CD14-positive monocyte (primary cell): ENCODE results near the gene KLHL12. TPM values are rescaled to one million over a fixed set of nuclear protein-coding genes. Genes with fewer than 3 reads are reported as not detected.
"Not testable (repeated sequence)": the region's sequence is repeated elsewhere in the genome, so short reads cannot be mapped to it uniquely, and the experiment has no call there.

Experiments used
- DNase-seq, 3 donors: peaks; one replicate each; pipeline ENCODE4 v3.0.0-alpha.2; 2011 to 2022
- H2AFZ ChIP-seq: 2 replicates; pipeline ENCODE4 v1.6.0; 2012; ENCODE audit warnings: mild to moderate bottlenecking, low read depth, low read length, inconsistent platforms; ENCODE audit not compliant: insufficient read depth, poor library complexity, severe bottlenecking
- H3K27ac ChIP-seq, 2 donors: 1 replicate in 1 of 2; 2 replicates in 1 of 2; pipeline ENCODE4 v1.5.1; 2012 to 2013; ENCODE audit warnings: low read length in 2 of 2, control low read depth in 1 of 2, inconsistent platforms in 1 of 2, low read depth in 1 of 2, mild to moderate bottlenecking in 1 of 2
- H3K27me3 ChIP-seq, 2 donors: one replicate each; pipeline versions ENCODE4 v1.6.0 to v1.6.1; 2011 to 2013; ENCODE audit warnings: low read length in 2 of 2; ENCODE audit not compliant: control insufficient read depth in 2 of 2, insufficient read depth in 2 of 2
- H3K36me3 ChIP-seq, 2 donors: replicated peaks in 1 of 2; 1 replicate in 1 of 2; 2 replicates in 1 of 2; pipeline versions ENCODE4 v1.5.1 to v1.6.1; 2012 to 2013; ENCODE audit warnings: low read length in 2 of 2, control low read depth in 1 of 2, inconsistent platforms in 1 of 2, mild to moderate bottlenecking in 1 of 2; ENCODE audit not compliant: insufficient read depth in 2 of 2, control insufficient read depth in 1 of 2
- H3K4me1 ChIP-seq, 2 donors: 1 replicate in 1 of 2; 2 replicates in 1 of 2; pipeline versions ENCODE4 v1.5.1 to v1.6.1; 2012 to 2013; ENCODE audit warnings: low read length in 2 of 2, control low read depth in 1 of 2, inconsistent platforms in 1 of 2, mild to moderate bottlenecking in 1 of 2, moderate library complexity in 1 of 2; ENCODE audit not compliant: insufficient read depth in 2 of 2, control insufficient read depth in 1 of 2
- H3K4me2 ChIP-seq: replicated peaks from 2 replicates; pipeline ENCODE3; 2012; ENCODE audit warnings: low read length, moderate library complexity, mild to moderate bottlenecking; ENCODE audit not compliant: poor library complexity, severe bottlenecking; ENCODE audit errors: extremely low read depth
- H3K4me3 ChIP-seq, 3 experiments: fragments of 200-600 bp in 1 of 3; sonication (generic) in 1 of 3; replicated peaks in 1 of 3; 1 replicate in 2 of 3; 2 replicates in 1 of 3; pipeline ENCODE4 v1.5.1; 2011 to 2013; ENCODE audit warnings: low read length in 3 of 3, mild to moderate bottlenecking in 3 of 3, control low read depth in 2 of 3, low read depth in 2 of 3, inconsistent platforms in 1 of 3, moderate library complexity in 1 of 3
- H3K79me2 ChIP-seq: 2 replicates; pipeline ENCODE4 v1.6.0; 2012; ENCODE audit warnings: mild to moderate bottlenecking, control low read depth, inconsistent platforms, low read length, moderate library complexity; ENCODE audit not compliant: insufficient read depth
- H3K9ac ChIP-seq: 2 replicates; pipeline ENCODE4 v1.6.0; 2017; ENCODE audit warnings: low read length, mild to moderate bottlenecking; ENCODE audit not compliant: insufficient read depth, poor library complexity, severe bottlenecking
- H3K9me3 ChIP-seq, 2 donors: replicated peaks in 1 of 2; 1 replicate in 1 of 2; 2 replicates in 1 of 2; pipeline versions ENCODE4 v1.5.1 to v1.6.1; 2012 to 2013; ENCODE audit warnings: low read length in 2 of 2, control low read depth in 1 of 2; ENCODE audit not compliant: control insufficient read depth in 1 of 2, insufficient read depth in 1 of 2
- H4K20me1 ChIP-seq: 2 replicates; pipeline ENCODE4 v1.6.0; 2012; ENCODE audit warnings: mild to moderate bottlenecking, low read length, control low read depth, moderate library complexity; ENCODE audit not compliant: insufficient read depth
- H3K27ac Mint-ChIP-seq, 7 donors: one replicate each; pipeline ENCODE4 v1.8.0; 2020; ENCODE audit warnings: mild to moderate bottlenecking in 7 of 7, mixed read lengths in 7 of 7, moderate library complexity in 6 of 7, inconsistent platforms in 2 of 7
- H3K27me3 Mint-ChIP-seq, 3 donors: one replicate each; pipeline ENCODE4 v1.8.0; 2021 to 2022; ENCODE audit warnings: low read depth in 3 of 3, mild to moderate bottlenecking in 3 of 3, mixed read lengths in 3 of 3, moderate library complexity in 3 of 3, inconsistent platforms in 1 of 3
- H3K36me3 Mint-ChIP-seq, 2 donors: one replicate each; pipeline ENCODE4 v1.8.0; 2020; ENCODE audit warnings: mixed read lengths in 2 of 2, inconsistent platforms in 1 of 2, mild to moderate bottlenecking in 1 of 2
- H3K4me1 Mint-ChIP-seq: one replicate; pipeline ENCODE4 v1.8.0; 2020; ENCODE audit warnings: mild to moderate bottlenecking, mixed read lengths
- H3K4me3 Mint-ChIP-seq, 2 donors: one replicate each; pipeline ENCODE4 v1.8.0; 2020; ENCODE audit warnings: mild to moderate bottlenecking in 2 of 2, mixed read lengths in 2 of 2, moderate library complexity in 1 of 2
- H3K9me3 Mint-ChIP-seq, 7 donors: one replicate each; pipeline ENCODE4 v1.8.0; 2020 to 2022; ENCODE audit warnings: mixed read lengths in 7 of 7, mild to moderate bottlenecking in 6 of 7, moderate library complexity in 6 of 7, inconsistent platforms in 2 of 7
- CTCF ChIP-seq: fragments of 200-600 bp; IDR thresholded peaks from one replicate; pipeline ENCODE4 v1.8.0; 2022; ENCODE audit warnings: antibody characterized with exemption, mild to moderate bottlenecking
- WGBS: methylation state at CpG from one replicate; pipeline ENCODE4 v1.1.5; 2013; ENCODE audit warnings: missing lambda C conversion rate; ENCODE audit not compliant: insufficient coverage; 5-methylcytosine and 5-hydroxymethylcytosine counted together
- intact Hi-C, 2 donors: fragments of 100-400 bp; cut with micrococcal nuclease; formaldehyde crosslinking; loops; one replicate each; pipeline versions ENCODE4 v1.15.0 to v1.15.1; 2023
- polyA plus RNA-seq, 3 donors: library from polyadenylated mRNA; depleted of rRNA in 1 of 3; unstranded in 2 of 3; stranded (reverse) in 1 of 3; fragments of 300-500 nt in 2 of 3; fragments of >200 nt in 1 of 3; fragmentation: Illumina TruSeq in 2 of 3; gene quantifications; 1 replicate in 2 of 3; 2 replicates in 1 of 3; pipeline ENCODE4 v1.2.3, GENCODE V29; 2012 to 2021

KLHL12 gene
- polyA plus RNA-seq, 3 donors, result 20.7 to 36.7 (median 21.9) TPM

- no peaks in the 10 kb centered on the region for H3K27me3 ChIP-seq
- peaks cover 64 to 75% of the 10 kb centered on the region in 2 donors for H3K36me3 ChIP-seq
- H3K4me3 ChIP-seq, result no peak overlapping the region
- TF ChIP-seq CTCF, result no peak
- Mint-ChIP-seq H3K27ac (no peak overlapping the region), H3K4me3 (no peak overlapping the region), H3K4me1 (peaks cover 13% of the 10 kb centered on the region), H3K36me3 (peaks cover 58 to 60% of the 10 kb centered on the region in 2 donors), H3K27me3 (peaks cover 0 to 3% (median 0%) of the 10 kb centered on the region in 3 donors), H3K9me3 (no peaks in the 10 kb centered on the region)
- peaks cover 2 to 12% of the 10 kb centered on the region in 2 donors for H3K4me1 ChIP-seq
- no peak overlapping the region for H2AFZ ChIP-seq
- H3K9me3 ChIP-seq, result no peaks in the 10 kb centered on the region
- H3K27ac ChIP-seq, result no peak overlapping the region
- intact Hi-C loops, result no loop called here
- no peak overlapping the region for H3K9ac ChIP-seq
- no peak overlapping the region for H3K4me2 ChIP-seq
- H4K20me1 ChIP-seq, result no peaks in the 10 kb centered on the region
- DNase-seq, result no peak
- H3K79me2 ChIP-seq, result peaks cover 14% of the 10 kb centered on the region
Measured at GRCh38 chr1:202919615-202920014, 7.4 kb downstream of the KLHL12 start.

- H3K4me1 Mint-ChIP-seq, result no peaks in the 10 kb centered on the region
- Histone ChIP-seq H3K27me3 (no peaks in the 10 kb centered on the region), H3K36me3 (peaks cover 83 to 95% of the 10 kb centered on the region in 2 donors), H3K4me1 (no peaks in the 10 kb centered on the region), H3K9ac (no peak overlapping the region), H3K79me2 (no peaks in the 10 kb centered on the region), H3K4me3 (no peak overlapping the region), H3K9me3 (no peaks in the 10 kb centered on the region), H3K4me2 (no peak overlapping the region), H2AFZ (no peak overlapping the region), H4K20me1 (no peaks in the 10 kb centered on the region), H3K27ac (no peak overlapping the region)
- no peak for DNase-seq
- peaks cover 81 to 87% of the 10 kb centered on the region in 2 donors for H3K36me3 Mint-ChIP-seq
- H3K27ac Mint-ChIP-seq, result no peak overlapping the region
- intact Hi-C loops, result no loop called here
- peaks cover 0 to 2% (median 0%) of the 10 kb centered on the region in 3 donors for H3K27me3 Mint-ChIP-seq
- no peak overlapping the region for H3K4me3 Mint-ChIP-seq
- no peaks in the 10 kb centered on the region for H3K9me3 Mint-ChIP-seq
- TF ChIP-seq CTCF, result no peak
Measured at GRCh38 chr1:202915146-202915545, 11.9 kb downstream of the KLHL12 start.

GRCh38 chr1:202912476-202912875 lies 14.6 kb downstream of the KLHL12 start:
- H2AFZ ChIP-seq, H3K27ac ChIP-seq, H3K9ac ChIP-seq, H3K9me3 Mint-ChIP-seq, H3K4me1 Mint-ChIP-seq, H3K79me2 ChIP-seq, intact Hi-C loops, H3K4me1 ChIP-seq, H3K4me3 Mint-ChIP-seq, H3K9me3 ChIP-seq, H3K27me3 ChIP-seq, H3K27me3 Mint-ChIP-seq, H3K4me3 ChIP-seq, H3K27ac Mint-ChIP-seq, H4K20me1 ChIP-seq, DNase-seq, H3K4me2 ChIP-seq: not testable (repeated sequence)
- H3K36me3 Mint-ChIP-seq, result peaks cover 80 to 83% of the 10 kb centered on the region in 2 donors
- 71% methylated on average over 4 of the region's 4 CpGs for WGBS
- peaks cover 85 to 99% of the 10 kb centered on the region in 2 donors for H3K36me3 ChIP-seq
